Stimulated activated CD8-positive, alpha-beta memory T cell treated with anti-CD3 and anti-CD28 coated beads, Interleukin-4, amount 100 ng/mL, for 48 hours (primary cell): ENCODE results near the gene OSR1.
A peak's percentile ranks its signal among the peaks of the same experiment; 100 is the strongest.

ENCODE experiments used
- DNase-seq: peaks from one replicate; pipeline ENCODE4 v3.0.0-alpha.2; 2020

Gene OSR1

GRCh38 chr2:19357402-19358241 lies 801 bp downstream of the OSR1 start:
- no peak for DNase-seq

- DNase-seq, result no peak
Measured at GRCh38 chr2:19356545-19357401, 1.6 kb downstream of the OSR1 start.

GRCh38 chr2:19355931-19356544 lies 2.4 kb downstream of the OSR1 start:
- DNase-seq, result no peak

GRCh38 chr2:19355416-19355821 lies 3.0 kb downstream of the OSR1 start:
- DNase-seq, result no peak

GRCh38 chr2:19355014-19355405 lies 3.4 kb downstream of the OSR1 start:
- no peak for DNase-seq

GRCh38 chr2:19353721-19354050 lies 4.7 kb downstream of the OSR1 start:
- DNase-seq, result no peak

- no peak for DNase-seq
Measured at GRCh38 chr2:19352946-19353720, 5.3 kb downstream of the OSR1 start.

- DNase-seq, result peak; percentile 32
Measured at GRCh38 chr2:19351899-19352697, 6.3 kb downstream of the OSR1 start.

- DNase-seq, result no peak
Measured at GRCh38 chr2:19351499-19351898, 6.9 kb downstream of the OSR1 start.

- DNase-seq, result no peak
Measured at GRCh38 chr2:19350678-19351401, 7.6 kb downstream of the OSR1 start.

- peak; percentile 79 for DNase-seq
Measured at GRCh38 chr2:19349911-19350677, 8.3 kb downstream of the OSR1 start.

GRCh38 chr2:19348692-19349091 lies 9.7 kb downstream of the OSR1 start:
- no peak for DNase-seq

GRCh38 chr2:19347619-19348562 lies 10.5 kb downstream of the OSR1 start:
- peak; percentile 94 for DNase-seq

- DNase-seq, result no peak
Measured at GRCh38 chr2:19346983-19347618, 11.3 kb downstream of the OSR1 start.

- no peak for DNase-seq
Measured at GRCh38 chr2:19337742-19338141, 20.7 kb downstream of the OSR1 start.

GRCh38 chr2:19337202-19337601 lies 21.2 kb downstream of the OSR1 start:
- no peak for DNase-seq

- no peak for DNase-seq
Measured at GRCh38 chr2:19336781-19337180, 21.6 kb downstream of the OSR1 start.

GRCh38 chr2:19332503-19332902 lies 25.9 kb downstream of the OSR1 start:
- DNase-seq, result no peak

- DNase-seq, result no peak
Measured at GRCh38 chr2:19331450-19331849, 27.0 kb downstream of the OSR1 start.
